Tibial nerve (tissue), 4 donors: ENCODE results near the gene MAN1A2. TPM values are rescaled to one million over a fixed set of nuclear protein-coding genes. Genes with fewer than 3 reads are reported as not detected.

Experiments used
- DNase-seq, 2 donors: peaks; one replicate each; pipeline ENCODE4 v3.0.0-alpha.2; 2019; ENCODE audit warnings: low spot score in 2 of 2
- H3K27ac ChIP-seq, 4 donors: fragments of 200-600 bp; sonication (generic) in 3 of 4; one replicate each; pipeline ENCODE4 v1.5.1; 2017 to 2019; ENCODE audit warnings: mild to moderate bottlenecking in 1 of 4
- H3K27me3 ChIP-seq, 2 donors: fragments of 200-600 bp; sonication (generic) in 1 of 2; one replicate each; pipeline versions ENCODE4 v1.5.1 to v1.6.0; 2017 to 2019
- H3K36me3 ChIP-seq, 3 donors: fragments of 200-600 bp; sonication (generic); one replicate each; pipeline ENCODE4 v1.5.1; 2018 to 2019
- H3K4me1 ChIP-seq, 4 donors: fragments of 200-600 bp; sonication (generic) in 3 of 4; one replicate each; pipeline ENCODE4 v1.5.1; 2017 to 2019
- H3K4me3 ChIP-seq, 4 donors: fragments of 200-600 bp; sonication (generic) in 3 of 4; one replicate each; pipeline ENCODE4 v1.5.1; 2017 to 2019; ENCODE audit warnings: mild to moderate bottlenecking in 1 of 4, moderate library complexity in 1 of 4
- H3K9me3 ChIP-seq, 4 donors: fragments of 200-600 bp; sonication (generic) in 3 of 4; one replicate each; pipeline ENCODE4 v1.5.1; 2017 to 2019
- EP300 ChIP-seq, 2 donors: sonication (generic); formaldehyde crosslinking; IDR thresholded peaks; one replicate each; pipeline ENCODE4 v1.6.1; 2017; ENCODE audit warnings: antibody characterized with exemption in 2 of 2, mild to moderate bottlenecking in 1 of 2
- POLR2A ChIP-seq, 2 donors: fragments of 450-650 bp; IDR thresholded peaks; one replicate each; pipeline ENCODE4 v1.6.1; 2017; ENCODE audit warnings: antibody characterized with exemption in 2 of 2, mild to moderate bottlenecking in 2 of 2, moderate library complexity in 2 of 2
- WGBS, 2 donors: methylation state at CpG; one replicate each; pipeline ENCODE4 v1.1.5; 2018; 5-methylcytosine and 5-hydroxymethylcytosine counted together
- total RNA-seq, 4 donors: library from RNA; depleted of rRNA; stranded (reverse); fragments of >200 nt; gene quantifications; one replicate each; pipeline ENCODE4 v1.1.0, GENCODE V29; 2016
- TF ChIP-seq, protein P1 (sequence below), 5 experiments: fragments of 200-600 bp in 3 of 5; fragments of 450-650 bp in 2 of 5; sonication (generic) in 3 of 5; IDR thresholded peaks; one replicate each; pipeline ENCODE4 v1.5.1; 2016 to 2019; ENCODE audit warnings: antibody characterized with exemption in 5 of 5, mild to moderate bottlenecking in 3 of 5, moderate library complexity in 2 of 5

MAN1A2 gene
- total RNA-seq, result 10 to 100 TPM; 31.4 to 65.7 (median 45.6) TPM

DNA sequence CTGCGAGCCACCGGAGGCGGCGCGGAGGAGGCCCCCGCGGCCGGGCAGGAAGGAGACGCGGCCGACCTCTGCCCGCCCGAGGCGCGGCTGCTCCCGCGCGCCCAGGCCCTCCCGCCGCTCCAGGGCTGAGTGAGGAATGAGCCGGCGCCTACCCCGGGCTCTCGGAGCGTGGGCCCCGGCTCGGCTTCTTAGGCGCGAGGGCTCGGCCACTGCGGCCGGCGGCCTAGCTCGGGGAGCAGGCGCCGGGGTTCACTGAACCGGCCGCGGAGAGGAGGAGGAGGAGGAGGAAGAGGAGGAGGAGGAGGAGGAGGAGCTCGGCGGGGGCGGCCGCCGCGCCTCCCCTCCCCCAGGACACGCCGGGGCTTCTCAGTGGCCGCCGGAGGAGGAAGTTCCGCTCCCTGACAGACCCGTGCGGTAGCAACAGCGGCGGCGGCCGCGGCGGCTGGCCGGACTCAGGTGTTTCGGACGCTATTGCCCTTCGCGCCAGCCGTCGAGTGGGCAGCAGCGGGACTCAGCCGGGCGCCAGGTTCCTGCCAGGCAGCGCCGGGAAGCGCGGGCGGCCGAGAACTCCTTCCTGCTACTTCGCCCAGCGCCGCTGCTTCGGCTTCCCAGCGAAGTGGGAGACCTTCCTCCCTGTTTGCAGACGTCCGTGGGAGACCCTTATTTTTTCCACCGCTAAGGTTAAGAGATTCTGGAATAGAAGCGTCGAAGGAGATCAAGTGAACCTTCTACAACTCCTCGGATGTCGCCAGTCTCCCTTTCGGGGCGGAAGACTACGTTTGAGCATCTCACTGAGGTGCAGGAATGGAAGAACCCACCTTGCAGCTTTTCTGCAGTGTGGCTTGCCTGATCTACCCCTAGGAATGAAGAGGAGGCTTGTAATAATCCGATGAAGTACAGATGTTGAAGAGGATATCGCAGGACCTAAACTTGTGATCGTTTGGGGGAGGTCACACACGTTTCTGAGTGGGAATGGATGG is at the start of gene MAN1A2:
TSS of gene MAN1A2 (plus strand) at position 404 of the 980 bp plus-strand sequence. CDS start 735 bp downstream, outside the sequence.
- no peaks in the 10 kb centered on the region for H3K27me3 ChIP-seq
- 0 to 1% methylated on average over 38 to 72 of the region's 93 CpGs for WGBS, 2 donors
- peak; percentile 67 to 73 for DNase-seq
- H3K27ac ChIP-seq, result peak within 1 kb of the TSS; percentile 97 to 99 (median 98)
- H3K9me3 ChIP-seq, result no peaks in the 10 kb centered on the region
- H3K4me3 ChIP-seq, result peak within 1 kb of the TSS; percentile 50 to 92 (median 76)
- TF ChIP-seq POLR2A (IDR thresholded peaks at IDR 0.05) (peak; percentile 66 to 79), EP300 (IDR thresholded peaks at IDR 0.05) (peak in 1 of 2 donors; percentile 87)
- TF ChIP-seq, protein P1, sequence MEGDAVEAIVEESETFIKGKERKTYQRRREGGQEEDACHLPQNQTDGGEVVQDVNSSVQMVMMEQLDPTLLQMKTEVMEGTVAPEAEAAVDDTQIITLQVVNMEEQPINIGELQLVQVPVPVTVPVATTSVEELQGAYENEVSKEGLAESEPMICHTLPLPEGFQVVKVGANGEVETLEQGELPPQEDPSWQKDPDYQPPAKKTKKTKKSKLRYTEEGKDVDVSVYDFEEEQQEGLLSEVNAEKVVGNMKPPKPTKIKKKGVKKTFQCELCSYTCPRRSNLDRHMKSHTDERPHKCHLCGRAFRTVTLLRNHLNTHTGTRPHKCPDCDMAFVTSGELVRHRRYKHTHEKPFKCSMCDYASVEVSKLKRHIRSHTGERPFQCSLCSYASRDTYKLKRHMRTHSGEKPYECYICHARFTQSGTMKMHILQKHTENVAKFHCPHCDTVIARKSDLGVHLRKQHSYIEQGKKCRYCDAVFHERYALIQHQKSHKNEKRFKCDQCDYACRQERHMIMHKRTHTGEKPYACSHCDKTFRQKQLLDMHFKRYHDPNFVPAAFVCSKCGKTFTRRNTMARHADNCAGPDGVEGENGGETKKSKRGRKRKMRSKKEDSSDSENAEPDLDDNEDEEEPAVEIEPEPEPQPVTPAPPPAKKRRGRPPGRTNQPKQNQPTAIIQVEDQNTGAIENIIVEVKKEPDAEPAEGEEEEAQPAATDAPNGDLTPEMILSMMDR (IDR thresholded peaks at IDR 0.05), result peak in 2 of 5 experiments; percentile 20 to 24
- H3K36me3 ChIP-seq, result no peaks in the 10 kb centered on the region
- peaks cover 0 to 69% (median 29%) of the 10 kb centered on the region in 4 donors for H3K4me1 ChIP-seq

- no peak overlapping the region for H3K4me3 ChIP-seq
- no peaks in the 10 kb centered on the region for H3K9me3 ChIP-seq
- no peak for DNase-seq
- WGBS, 2 donors, result 72 to 77% methylated on average over 1 of the region's 1 CpG
- no peak for TF ChIP-seq EP300 (IDR thresholded peaks at IDR 0.05)
- TF ChIP-seq POLR2A (IDR thresholded peaks at IDR 0.05), result no peak
- TF ChIP-seq, protein P1 (IDR thresholded peaks at IDR 0.05), result no peak
- H3K27ac ChIP-seq, result no peak overlapping the region
- no peaks in the 10 kb centered on the region for H3K36me3 ChIP-seq
- H3K4me1 ChIP-seq, result peaks cover 0 to 11% (median 0%) of the 10 kb centered on the region in 4 donors
- H3K27me3 ChIP-seq, result no peaks in the 10 kb centered on the region
Observed at GRCh38 chr1:117318011-117318410, 49.2 kb upstream of the MAN1A2 start.

GRCh38 chr1:117318426-117318825 is 48.8 kb upstream of the MAN1A2 start:
- WGBS, 2 donors, result 76 to 82% methylated on average over 3 of the region's 3 CpGs
- no peaks in the 10 kb centered on the region for H3K9me3 ChIP-seq
- H3K27ac ChIP-seq, result no peak overlapping the region
- no peak for DNase-seq
- peaks cover 0 to 11% (median 0%) of the 10 kb centered on the region in 4 donors for H3K4me1 ChIP-seq
- no peak overlapping the region for H3K4me3 ChIP-seq
- TF ChIP-seq EP300 (IDR thresholded peaks at IDR 0.05), result no peak
- no peak for TF ChIP-seq POLR2A (IDR thresholded peaks at IDR 0.05)
- TF ChIP-seq, protein P1 (IDR thresholded peaks at IDR 0.05), result no peak
- no peaks in the 10 kb centered on the region for H3K27me3 ChIP-seq
- no peaks in the 10 kb centered on the region for H3K36me3 ChIP-seq

- Histone ChIP-seq H3K27ac (no peak overlapping the region), H3K36me3 (no peaks in the 10 kb centered on the region), H3K27me3 (no peaks in the 10 kb centered on the region), H3K9me3 (no peaks in the 10 kb centered on the region), H3K4me1 (peaks cover 0 to 11% (median 0%) of the 10 kb centered on the region in 4 donors), H3K4me3 (no peak overlapping the region)
- no peak for TF ChIP-seq POLR2A (IDR thresholded peaks at IDR 0.05)
- TF ChIP-seq, protein P1 (IDR thresholded peaks at IDR 0.05), result no peak
- no peak for TF ChIP-seq EP300 (IDR thresholded peaks at IDR 0.05)
- no peak for DNase-seq
- 97 to 100% methylated on average over 1 of the region's 1 CpG for WGBS, 2 donors
Observed at GRCh38 chr1:117320515-117320914, 46.7 kb upstream of the MAN1A2 start.
